Astrocyte (in vitro differentiated cells and primary cell): ENCODE results near the gene SRM.

Source experiments
- CTCF ChIP-seq: IDR thresholded peaks from 2 replicates; pipeline ENCODE4 v1.5.1; 2011; ENCODE audit warnings: low read depth, mild to moderate bottlenecking, inconsistent platforms, low read length, moderate library complexity; ENCODE audit not compliant: insufficient read depth
- EZH2 ChIP-seq: IDR thresholded peaks from 2 replicates; pipeline ENCODE4 v1.6.1; 2012; ENCODE audit warnings: mild to moderate bottlenecking, low read length, inconsistent platforms; ENCODE audit not compliant: insufficient read depth

DNA sequence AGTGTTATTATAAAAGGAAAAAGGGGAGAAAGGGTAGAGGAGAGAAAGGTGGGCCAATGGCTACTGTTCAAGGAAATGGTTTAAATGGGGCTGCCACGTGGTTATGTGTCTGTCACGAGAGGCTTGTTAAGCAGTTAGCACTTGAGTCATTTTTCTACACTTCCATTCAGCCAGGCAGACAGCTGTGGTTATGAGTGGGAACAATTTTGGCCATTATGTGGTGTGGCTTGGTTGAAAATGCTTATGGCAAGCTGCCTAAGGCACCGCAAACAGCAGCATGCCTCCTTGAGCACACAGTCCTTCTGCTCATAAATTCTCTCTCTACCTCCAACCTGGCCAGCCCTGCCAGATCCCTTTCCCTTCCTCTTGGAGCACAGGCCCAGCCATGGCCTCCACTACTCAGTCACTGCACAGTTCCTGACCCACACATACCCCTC lies 3.2 kb upstream of the SRM start:
- TF ChIP-seq CTCF (no peak), EZH2 (no peak)
